HG03521 (cell line): ENCODE data around the gene WLS.
"Not testable (repeated sequence)": the region's sequence is repeated elsewhere in the genome, so short reads cannot be mapped to it uniquely, and the experiment has no call there.

Experiments used
- ATAC-seq: cut with Tn5 transposase; IDR thresholded peaks from one replicate; pipeline ENCODE4 v1.9.1; 2021; ENCODE audit warnings: mild to moderate bottlenecking, moderate library complexity; ENCODE audit not compliant: unreplicated experiment

The WLS gene

GRCh38 chr1:68168545-68169171 is 63.7 kb downstream of the WLS start:
- no peak for ATAC-seq

- no peak for ATAC-seq
These were observed 65.1 kb downstream of the WLS start for GRCh38 chr1:68167211-68167610.

- ATAC-seq, result no peak
These were observed 66.0 kb downstream of the WLS start for GRCh38 chr1:68166348-68166747.

- ATAC-seq, result no peak
These were observed 66.7 kb downstream of the WLS start for GRCh38 chr1:68165665-68166064.

- no peak for ATAC-seq
These were observed 67.4 kb downstream of the WLS start for GRCh38 chr1:68164918-68165317.

GRCh38 chr1:68163220-68163619 is 69.1 kb downstream of the WLS start:
- ATAC-seq, result no peak

GRCh38 chr1:68162761-68163160 is 69.6 kb downstream of the WLS start:
- no peak for ATAC-seq

- not testable (repeated sequence) for ATAC-seq
These were observed 70.7 kb downstream of the WLS start for GRCh38 chr1:68161672-68162071.

- peak; percentile 73 for ATAC-seq
These were observed 71.4 kb downstream of the WLS start for GRCh38 chr1:68160935-68161334.

GRCh38 chr1:68160021-68160420 is 72.3 kb downstream of the WLS start:
- no peak for ATAC-seq

- ATAC-seq, result no peak
These were observed 73.5 kb downstream of the WLS start for GRCh38 chr1:68158837-68159236.

GRCh38 chr1:68157416-68157815 is 74.9 kb downstream of the WLS start:
- no peak for ATAC-seq

GRCh38 chr1:68151690-68152089 is 80.6 kb downstream of the WLS start:
- no peak for ATAC-seq

GRCh38 chr1:68149907-68150306 is 82.4 kb downstream of the WLS start:
- no peak for ATAC-seq

GRCh38 chr1:68149110-68149798 is 83.1 kb downstream of the WLS start:
- no peak for ATAC-seq

GRCh38 chr1:68148631-68149030 is 83.7 kb downstream of the WLS start:
- no peak for ATAC-seq

- ATAC-seq, result no peak
These were observed 84.7 kb downstream of the WLS start for GRCh38 chr1:68147534-68148171.

GRCh38 chr1:68145418-68146126 is 86.8 kb downstream of the WLS start:
- no peak for ATAC-seq

- ATAC-seq, result no peak
These were observed 87.5 kb downstream of the WLS start for GRCh38 chr1:68144856-68145255.

GRCh38 chr1:68143633-68144032 is 88.7 kb downstream of the WLS start:
- ATAC-seq, result no peak

GRCh38 chr1:68142461-68142860 is 89.9 kb downstream of the WLS start:
- no peak for ATAC-seq

- no peak for ATAC-seq
These were observed 90.3 kb downstream of the WLS start for GRCh38 chr1:68142036-68142435.
